SK-N-SH treated with all-trans-retinoic acid at 6 μM for 48 hours (cell line): ENCODE results near the gene TMEFF2.
A peak's percentile ranks its signal among the peaks of the same experiment; 100 is the strongest.

Experiments used
- ATAC-seq: fragments of 200-7000 bp; cut with Tn5 transposase; 3 replicates; pipeline ENCODE4 v1.9.1; 2020; ENCODE audit warnings: mild to moderate bottlenecking, moderate library complexity
- ARNTL ChIP-seq: fragments of 450-650 bp; formaldehyde crosslinking; IDR thresholded peaks from 2 replicates; pipeline ENCODE4 v1.5.0; 2020; ENCODE audit warnings: low read depth, mild to moderate bottlenecking, moderate library complexity, borderline replicate concordance
- CREB5 ChIP-seq: fragments of 250-450 bp; sonication (Bioruptor Pico); IDR thresholded peaks from 2 replicates; pipeline ENCODE4 v1.5.1; 2020; ENCODE audit warnings: low read depth, mild to moderate bottlenecking, moderate library complexity
- CSDC2 ChIP-seq: fragments of 250-450 bp; sonication (Bioruptor Pico); IDR thresholded peaks from 2 replicates; pipeline ENCODE4 v1.5.0; 2020; ENCODE audit warnings: mild to moderate bottlenecking, moderate library complexity
- CSRNP3 ChIP-seq: fragments of 250-450 bp; sonication (Bioruptor Pico); IDR thresholded peaks from 2 replicates; pipeline ENCODE4 v1.5.1; 2021; ENCODE audit warnings: mild to moderate bottlenecking, moderate library complexity
- ESRRG ChIP-seq: fragments of 250-450 bp; sonication (Bioruptor Pico); IDR thresholded peaks from 2 replicates; pipeline ENCODE4 v1.6.1; 2021; ENCODE audit warnings: mild to moderate bottlenecking
- GLIS3 ChIP-seq: fragments of 250-450 bp; sonication (Bioruptor Pico); IDR thresholded peaks from 2 replicates; pipeline ENCODE4 v1.5.0; 2020; ENCODE audit warnings: mild to moderate bottlenecking, moderate library complexity
- OSR1 ChIP-seq: fragments of 250-450 bp; sonication (Bioruptor Pico); IDR thresholded peaks from 2 replicates; pipeline ENCODE4 v1.8.0; 2022; ENCODE audit warnings: moderate library complexity, mild to moderate bottlenecking, inconsistent platforms
- PATZ1 ChIP-seq: fragments of 250-450 bp; sonication (Bioruptor Pico); IDR thresholded peaks from 2 replicates; pipeline ENCODE4 v1.8.0; 2020; ENCODE audit warnings: mild to moderate bottlenecking, moderate library complexity, borderline replicate concordance
- POU6F1 ChIP-seq: fragments of 250-450 bp; sonication (Bioruptor Pico); IDR thresholded peaks from 2 replicates; pipeline ENCODE4 v1.8.0; 2021; ENCODE audit warnings: low read depth, mild to moderate bottlenecking, moderate library complexity, borderline replicate concordance
- PPARA ChIP-seq: fragments of 250-450 bp; sonication (Bioruptor Pico); IDR thresholded peaks from 2 replicates; pipeline ENCODE4 v1.5.0; 2020; ENCODE audit warnings: mild to moderate bottlenecking, borderline replicate concordance
- RARB ChIP-seq: fragments of 250-450 bp; sonication (Bioruptor Pico); IDR thresholded peaks from 2 replicates; pipeline ENCODE4 v1.8.0; 2021; ENCODE audit warnings: mild to moderate bottlenecking, moderate library complexity
- SNAI2 ChIP-seq: fragments of 250-450 bp; sonication (Bioruptor Pico); IDR thresholded peaks from 2 replicates; pipeline ENCODE4 v1.5.0; 2020; ENCODE audit warnings: mild to moderate bottlenecking, moderate library complexity
- TCF4 ChIP-seq: fragments of 250-450 bp; sonication (Bioruptor Pico); IDR thresholded peaks from 2 replicates; pipeline ENCODE4 v1.8.0; 2021; ENCODE audit warnings: mild to moderate bottlenecking, moderate library complexity, borderline replicate concordance
- TOX ChIP-seq: fragments of 250-450 bp; sonication (Bioruptor Pico); IDR thresholded peaks from 2 replicates; pipeline ENCODE4 v1.8.0; 2021; ENCODE audit warnings: mild to moderate bottlenecking, moderate library complexity, borderline replicate concordance
- TSHZ2 ChIP-seq: fragments of 250-450 bp; sonication (Bioruptor Pico); IDR thresholded peaks from 2 replicates; pipeline ENCODE4 v1.5.0; 2020; ENCODE audit warnings: mild to moderate bottlenecking, moderate library complexity
- ZC3H10 ChIP-seq: fragments of 250-450 bp; sonication (Bioruptor Pico); IDR thresholded peaks from 2 replicates; pipeline ENCODE4 v1.5.1; 2021; ENCODE audit warnings: mild to moderate bottlenecking, moderate library complexity
- ZFP3 ChIP-seq: fragments of 250-450 bp; sonication (Bioruptor Pico); IDR thresholded peaks from 2 replicates; pipeline ENCODE4 v1.5.0; 2020; ENCODE audit warnings: mild to moderate bottlenecking, moderate library complexity
- ZFP30 ChIP-seq: fragments of 450-650 bp; formaldehyde crosslinking; IDR thresholded peaks from 2 replicates; pipeline ENCODE4 v1.5.0; 2022; ENCODE audit warnings: mild to moderate bottlenecking, moderate library complexity
- ZNF565 ChIP-seq: fragments of 450-650 bp; formaldehyde crosslinking; conservative IDR thresholded peaks from 2 replicates; pipeline ENCODE4 v1.5.0; 2020; ENCODE audit warnings: low read depth, mild to moderate bottlenecking, moderate library complexity
- ZNF8 ChIP-seq: fragments of 450-650 bp; formaldehyde crosslinking; IDR thresholded peaks from 2 replicates; pipeline ENCODE4 v1.5.0; 2020; ENCODE audit warnings: mild to moderate bottlenecking, moderate library complexity

TMEFF2 gene

GRCh38 chr2:191995285-191995684 lies 199.4 kb downstream of the TMEFF2 start:
- peak; percentile 31; the same call in 1 of the 3 replicates for ATAC-seq

GRCh38 chr2:191994749-191995148 lies 200.0 kb downstream of the TMEFF2 start:
- no peak for TF ChIP-seq ARNTL (CRISPR knock-in tag)
- TF ChIP-seq TCF4 (CRISPR knock-in tag): no peak
- peak; percentile 47; the same call in 2 of the 3 replicates for ATAC-seq

More at GRCh38 chr2:191995285-191995684, 199.4 kb downstream of the TMEFF2 start:
- no peak for TF ChIP-seq PATZ1 (CRISPR knock-in tag)
- TF ChIP-seq GLIS3 (CRISPR knock-in tag): no peak
- TF ChIP-seq CSRNP3 (CRISPR knock-in tag): no peak
- no peak for TF ChIP-seq RARB
- no peak for TF ChIP-seq TCF4 (CRISPR knock-in tag)
- TF ChIP-seq ARNTL (CRISPR knock-in tag): no peak
- no peak for TF ChIP-seq ZNF8 (CRISPR knock-in tag)
- TF ChIP-seq SNAI2: no peak
- TF ChIP-seq ZFP3 (CRISPR knock-in tag): no peak
- no peak for TF ChIP-seq ZNF565 (CRISPR knock-in tag)
- TF ChIP-seq TOX (CRISPR knock-in tag): no peak
- TF ChIP-seq CREB5: no peak
- no peak for TF ChIP-seq POU6F1
- TF ChIP-seq ZFP30 (CRISPR knock-in tag): no peak
- TF ChIP-seq CSDC2 (CRISPR knock-in tag): no peak
- no peak for TF ChIP-seq PPARA (CRISPR knock-in tag)
- no peak for TF ChIP-seq ZC3H10 (CRISPR knock-in tag)
- TF ChIP-seq OSR1: no peak

GRCh38 chr2:191991442-191991841 lies 203.3 kb downstream of the TMEFF2 start:
- ATAC-seq: no peak
- no peak for TF ChIP-seq SNAI2
- no peak for TF ChIP-seq PPARA (CRISPR knock-in tag)
- no peak for TF ChIP-seq ZNF565 (CRISPR knock-in tag)
- TF ChIP-seq PATZ1 (CRISPR knock-in tag): no peak
- TF ChIP-seq GLIS3 (CRISPR knock-in tag): no peak
- TF ChIP-seq ESRRG (CRISPR knock-in tag): no peak
- TF ChIP-seq TSHZ2 (CRISPR knock-in tag): no peak
- TF ChIP-seq, all 23 proteins: peak for 0
